GM10266 (cell line): ENCODE results near the gene FSTL4.

Experiments
- DNase-seq: peaks from one replicate; pipeline ENCODE4 v3.0.0; 2012; ENCODE audit errors: extremely low spot score
- TF ChIP-seq, protein P1 (sequence below): IDR thresholded peaks from 2 replicates; pipeline ENCODE4 v1.5.1; 2012; ENCODE audit warnings: mild to moderate bottlenecking, low read depth; ENCODE audit not compliant: control insufficient read depth, insufficient read depth; ENCODE audit errors: missing control alignments

FSTL4 gene

DNA sequence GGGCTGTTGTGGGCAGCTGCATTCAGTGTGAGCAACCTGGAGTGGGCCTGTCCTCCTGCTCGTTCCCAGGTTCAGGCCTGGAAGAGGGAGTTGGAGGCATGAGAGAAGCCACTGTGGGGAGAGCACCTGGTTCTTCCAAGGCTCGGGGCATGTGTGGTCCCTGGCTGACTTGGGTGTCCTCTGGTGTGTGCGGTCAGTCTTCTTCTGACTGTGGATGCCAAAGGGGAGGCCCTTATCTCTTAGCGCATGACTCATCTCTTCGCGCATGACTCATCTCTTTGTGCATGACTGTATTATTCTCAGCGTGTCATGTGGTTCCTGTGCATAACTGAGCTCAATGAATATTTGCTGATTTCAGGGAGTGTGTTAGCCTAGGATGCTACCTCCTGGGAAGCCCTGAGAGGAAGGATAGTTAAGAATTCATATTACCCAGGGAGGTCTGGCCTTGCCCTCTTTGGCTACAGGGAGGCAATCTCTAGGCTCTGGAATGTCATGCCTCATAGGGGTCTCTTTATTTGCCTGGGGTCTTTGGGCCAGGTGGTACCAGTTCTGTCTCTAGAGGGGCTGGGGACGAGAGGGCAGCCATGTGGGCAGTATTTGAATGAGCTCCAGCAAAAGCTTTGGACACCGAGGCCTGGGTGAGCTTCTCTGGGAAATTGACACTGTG is 371.8 kb downstream of the FSTL4 start:
- TF ChIP-seq, protein P1, sequence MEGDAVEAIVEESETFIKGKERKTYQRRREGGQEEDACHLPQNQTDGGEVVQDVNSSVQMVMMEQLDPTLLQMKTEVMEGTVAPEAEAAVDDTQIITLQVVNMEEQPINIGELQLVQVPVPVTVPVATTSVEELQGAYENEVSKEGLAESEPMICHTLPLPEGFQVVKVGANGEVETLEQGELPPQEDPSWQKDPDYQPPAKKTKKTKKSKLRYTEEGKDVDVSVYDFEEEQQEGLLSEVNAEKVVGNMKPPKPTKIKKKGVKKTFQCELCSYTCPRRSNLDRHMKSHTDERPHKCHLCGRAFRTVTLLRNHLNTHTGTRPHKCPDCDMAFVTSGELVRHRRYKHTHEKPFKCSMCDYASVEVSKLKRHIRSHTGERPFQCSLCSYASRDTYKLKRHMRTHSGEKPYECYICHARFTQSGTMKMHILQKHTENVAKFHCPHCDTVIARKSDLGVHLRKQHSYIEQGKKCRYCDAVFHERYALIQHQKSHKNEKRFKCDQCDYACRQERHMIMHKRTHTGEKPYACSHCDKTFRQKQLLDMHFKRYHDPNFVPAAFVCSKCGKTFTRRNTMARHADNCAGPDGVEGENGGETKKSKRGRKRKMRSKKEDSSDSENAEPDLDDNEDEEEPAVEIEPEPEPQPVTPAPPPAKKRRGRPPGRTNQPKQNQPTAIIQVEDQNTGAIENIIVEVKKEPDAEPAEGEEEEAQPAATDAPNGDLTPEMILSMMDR, result no peak

DNA sequence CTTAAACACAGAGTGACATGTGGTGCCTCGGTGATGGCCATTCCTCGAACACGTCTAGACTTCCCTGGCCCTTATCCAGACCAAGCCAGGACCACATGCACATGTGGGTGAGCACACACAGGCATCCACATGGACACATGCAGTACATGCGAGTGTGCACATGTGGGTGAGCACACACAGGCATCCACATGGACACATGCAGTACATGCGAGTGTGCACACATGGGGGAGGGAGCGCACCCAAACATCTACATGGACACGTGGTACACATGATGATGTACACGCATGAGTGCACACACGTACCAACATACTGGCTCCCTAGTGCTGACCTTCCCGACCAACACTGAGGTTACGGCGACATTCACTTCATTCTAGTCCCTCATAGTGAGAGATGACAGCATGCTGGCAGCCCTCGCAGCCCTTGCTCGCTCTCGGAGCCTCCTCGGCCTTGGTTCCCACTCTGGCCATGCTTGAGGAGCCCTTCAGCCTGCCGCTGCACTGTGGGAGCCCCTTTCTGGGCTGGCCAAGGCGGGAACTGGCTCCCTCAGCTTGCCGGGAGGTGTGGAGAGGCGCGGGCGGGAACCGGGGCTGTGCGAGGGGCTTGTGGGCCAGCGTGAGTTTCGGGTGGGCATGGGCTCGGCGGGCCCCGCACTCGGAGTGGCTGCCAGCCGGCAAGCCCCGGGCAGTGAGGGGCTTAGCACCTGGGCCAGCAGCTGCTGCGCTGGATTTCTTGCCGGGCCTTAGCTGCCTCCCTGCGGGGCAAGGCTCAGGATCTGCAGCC is 373.7 kb downstream of the FSTL4 start:
- DNase-seq, result no peak
- TF ChIP-seq, protein P1, result no peak

More for the DNA sequence above, 371.8 kb downstream of the FSTL4 start:
- DNase-seq, result peak; percentile 80

DNA sequence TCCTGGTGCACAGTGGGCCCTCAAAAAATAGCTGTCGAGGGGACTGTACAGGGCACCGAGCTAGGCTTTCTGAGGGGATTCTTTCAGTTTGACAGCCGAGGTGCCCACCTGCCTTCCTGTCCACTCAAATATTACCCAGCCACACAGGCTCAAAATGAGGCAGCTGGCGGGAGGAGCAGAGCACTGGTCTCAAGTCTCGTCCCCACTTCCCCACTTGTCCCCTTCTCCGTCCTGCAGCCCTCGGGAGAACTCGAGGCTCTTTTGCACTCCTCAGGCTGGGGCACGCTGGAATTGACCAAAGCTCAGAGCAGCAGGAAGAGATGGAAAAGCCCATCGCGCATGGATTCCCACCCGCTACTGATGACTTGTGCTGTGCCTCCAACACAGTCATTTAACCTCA is 375.4 kb downstream of the FSTL4 start:
- TF ChIP-seq, protein P1, result no peak
- no peak for DNase-seq

DNA sequence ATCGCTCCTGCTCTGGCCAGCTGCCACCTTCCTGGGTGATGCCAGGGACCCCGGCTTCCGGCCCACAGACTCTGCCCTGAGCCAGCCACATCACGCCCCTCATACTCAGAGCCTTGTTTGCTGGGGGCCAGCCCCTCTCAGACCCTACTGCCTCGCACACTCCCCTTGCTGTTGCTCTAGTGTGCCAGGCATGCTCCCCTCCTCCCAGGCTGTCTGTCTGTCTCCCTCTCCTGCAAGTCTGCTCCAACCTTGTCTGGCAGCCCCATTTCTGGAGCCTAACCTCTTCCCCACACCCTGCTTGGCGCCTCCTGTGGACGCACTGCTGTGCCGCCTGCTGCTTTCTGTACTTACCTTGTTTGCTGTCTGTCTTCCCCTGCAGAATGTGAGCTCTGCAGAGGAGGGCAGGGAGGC is 375.8 kb downstream of the FSTL4 start:
- no peak for DNase-seq
- TF ChIP-seq, protein P1, result no peak

DNA sequence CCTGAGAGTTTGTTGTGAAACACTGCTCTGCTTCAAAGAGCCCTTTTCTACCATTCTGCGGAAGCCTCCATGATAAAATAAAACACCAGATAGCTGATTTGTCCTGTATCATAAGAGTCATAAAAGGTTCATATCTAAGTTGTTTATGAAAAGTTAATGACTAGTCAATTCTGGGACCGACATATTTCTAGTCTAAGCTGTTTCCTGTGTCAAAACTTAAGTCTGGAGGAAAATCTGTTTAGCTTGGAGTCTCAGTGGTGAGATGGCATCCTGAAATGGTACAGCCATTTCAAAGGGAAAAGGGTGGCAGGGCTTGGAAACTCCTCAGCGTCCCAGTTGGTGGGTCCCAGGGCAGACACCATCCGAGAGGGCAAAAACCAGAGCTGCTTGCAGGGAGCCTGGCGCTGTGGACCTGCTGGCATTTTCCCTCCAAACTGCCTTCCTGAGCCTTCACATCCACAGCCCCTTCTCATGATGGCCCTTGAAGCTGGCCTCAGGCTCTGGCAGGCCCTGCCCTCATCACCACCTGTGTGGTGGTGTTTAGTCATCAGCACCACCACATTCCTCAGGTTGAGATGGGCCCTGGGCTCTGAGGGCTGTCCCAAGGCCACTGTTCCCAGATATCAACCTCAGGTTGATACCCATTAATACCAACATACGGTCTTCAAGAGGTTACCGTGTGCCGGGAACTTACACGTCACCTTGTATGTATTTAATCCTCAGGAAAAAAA is 376.5 kb downstream of the FSTL4 start:
- no peak for DNase-seq
- TF ChIP-seq, protein P1, result no peak

DNA sequence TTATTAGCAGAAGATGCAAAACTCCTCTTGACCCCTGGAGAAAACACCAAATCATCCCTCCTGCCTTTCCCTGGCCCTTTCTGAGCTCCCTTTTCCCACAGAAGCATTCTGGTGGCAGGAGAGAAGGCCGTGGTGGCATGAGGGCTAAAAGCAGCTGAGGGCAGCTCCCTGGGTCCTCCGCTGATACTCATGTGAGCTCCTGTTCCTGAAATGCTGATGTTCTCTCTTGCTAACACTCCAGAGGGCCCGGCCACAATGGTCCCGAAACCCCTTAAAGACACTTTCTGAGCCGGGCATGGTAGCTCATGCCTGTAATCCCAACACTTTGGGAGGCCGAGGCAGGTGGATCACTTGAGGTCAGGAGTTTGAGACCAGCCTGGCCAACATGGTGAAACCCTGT is 377.4 kb downstream of the FSTL4 start:
- TF ChIP-seq, protein P1, result no peak
- no peak for DNase-seq
